Renal cortical epithelial cell (primary cell): ENCODE measurements around the gene FDX1. TPM values are rescaled to one million over a fixed set of nuclear protein-coding genes. Genes with fewer than 3 reads are reported as not detected.
"Not testable (repeated sequence)": the region's sequence is repeated elsewhere in the genome, so short reads cannot be mapped to it uniquely, and the experiment has no call there.

Source experiments
- DNase-seq: peaks from one replicate; pipeline ENCODE4 v3.0.0-alpha.2; 2011; ENCODE audit warnings: low read depth
- total RNA-seq: library from RNA; depleted of rRNA; stranded (reverse); fragments of >200 nt; gene quantifications from 2 replicates; pipeline ENCODE4 v1.2.3, GENCODE V29; 2014

The FDX1 gene
- total RNA-seq, result 13.6 and 17.5 TPM in 2 replicates

DNA sequence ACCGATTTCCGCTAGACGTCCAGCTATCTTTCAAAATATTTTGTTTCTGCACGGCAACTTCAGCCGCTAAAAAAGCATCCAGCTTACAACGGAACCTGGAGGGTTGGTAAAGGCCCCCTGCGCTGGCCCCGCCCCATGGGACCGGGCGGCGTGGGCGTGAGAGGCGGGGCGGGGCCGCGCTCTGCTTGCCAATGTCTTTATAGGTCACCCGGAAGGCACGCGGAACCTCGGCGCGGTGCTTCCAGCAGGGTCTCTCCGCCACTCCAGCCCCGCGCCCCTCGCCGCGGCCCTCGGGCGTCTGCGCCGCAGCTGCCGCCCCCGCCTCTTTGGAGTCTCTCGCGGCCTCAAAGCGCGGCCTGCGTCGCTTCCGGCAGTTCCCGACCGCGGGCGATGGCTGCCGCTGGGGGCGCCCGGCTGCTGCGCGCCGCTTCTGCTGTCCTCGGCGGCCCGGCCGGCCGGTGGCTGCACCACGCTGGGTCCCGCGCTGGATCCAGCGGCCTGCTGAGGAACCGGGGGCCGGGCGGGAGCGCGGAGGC, at the start of gene FDX1:
Gene FDX1 (plus strand): TSS at position 218 of the 536 bp plus-strand sequence. CDS start 173 bp downstream, at position 391.
- peak; percentile 51 for DNase-seq

DNA sequence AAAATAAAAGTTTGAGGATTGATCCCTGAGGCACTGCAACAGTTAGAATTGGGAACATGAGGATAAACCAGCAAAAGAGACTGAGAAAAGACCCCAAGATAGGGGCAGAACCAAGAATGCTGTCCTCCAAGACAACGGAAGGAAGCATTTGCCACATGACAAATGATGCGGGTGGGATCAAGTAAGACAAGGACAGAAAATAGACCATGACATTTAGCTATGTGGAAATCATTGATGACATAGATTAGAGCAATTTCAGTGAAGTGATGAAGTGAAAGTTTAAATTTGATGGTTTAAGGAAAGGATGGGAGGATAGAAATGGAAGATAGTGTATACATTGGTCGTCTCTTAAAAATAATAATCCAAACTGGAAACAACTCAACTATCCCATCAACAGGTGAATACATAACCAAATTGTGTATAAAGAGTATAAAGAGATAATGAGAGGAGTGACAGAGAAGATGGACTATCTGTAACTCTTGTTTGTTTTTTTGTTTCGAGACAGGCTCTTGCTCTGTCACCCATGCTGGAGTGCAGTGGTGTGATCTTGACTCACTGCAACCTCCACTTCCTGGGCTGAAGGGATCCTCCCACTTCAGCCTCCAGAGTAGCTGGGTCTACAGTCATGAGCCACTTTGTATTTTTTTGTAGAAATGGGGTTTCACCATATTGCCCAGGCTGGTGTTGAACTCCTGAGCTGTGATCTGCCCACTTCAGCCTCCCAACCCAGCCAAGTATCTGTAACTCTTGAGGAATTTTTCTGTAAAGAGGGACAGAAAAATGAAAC, 48.7 kb upstream of the FDX1 start:
- DNase-seq, result no peak

DNA sequence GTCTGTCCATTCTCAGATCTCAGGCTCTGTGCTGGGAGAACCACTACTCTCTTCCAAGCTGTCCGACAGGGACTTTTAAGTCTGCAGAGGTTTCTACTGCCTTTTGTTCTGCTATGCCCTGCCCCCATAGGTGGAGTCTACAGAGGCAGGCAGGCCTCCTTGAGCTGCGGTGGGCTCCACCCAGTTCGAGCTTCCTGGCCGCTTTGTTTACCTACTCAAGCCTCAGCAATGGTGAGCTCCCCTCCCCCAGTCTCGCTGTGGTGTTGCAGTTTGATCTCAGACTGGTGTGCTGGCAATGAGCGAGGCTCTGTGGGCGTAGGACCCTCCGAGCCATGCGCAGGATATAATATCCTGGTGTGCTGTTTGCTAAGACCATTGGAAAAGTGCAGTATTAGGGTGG, 41.5 kb upstream of the FDX1 start:
- DNase-seq, result not testable (repeated sequence)

- DNase-seq, result no peak
These were observed 39.8 kb upstream of the FDX1 start for GRCh38 chr11:110389965-110390364.

- no peak for DNase-seq
These were observed 37.7 kb upstream of the FDX1 start for GRCh38 chr11:110392056-110392455.

GRCh38 chr11:110397668-110398286, 32.0 kb upstream of the FDX1 start:
- not testable (repeated sequence) for DNase-seq

GRCh38 chr11:110403585-110403984, 26.2 kb upstream of the FDX1 start:
- DNase-seq, result not testable (repeated sequence)

- DNase-seq, result not testable (repeated sequence)
These were observed 24.1 kb upstream of the FDX1 start for GRCh38 chr11:110405636-110406035.

- DNase-seq, result no peak
These were observed 22.4 kb upstream of the FDX1 start for GRCh38 chr11:110407315-110407714.

- peak; percentile 72 for DNase-seq
These were observed 20.6 kb upstream of the FDX1 start for GRCh38 chr11:110409174-110409573.

DNA sequence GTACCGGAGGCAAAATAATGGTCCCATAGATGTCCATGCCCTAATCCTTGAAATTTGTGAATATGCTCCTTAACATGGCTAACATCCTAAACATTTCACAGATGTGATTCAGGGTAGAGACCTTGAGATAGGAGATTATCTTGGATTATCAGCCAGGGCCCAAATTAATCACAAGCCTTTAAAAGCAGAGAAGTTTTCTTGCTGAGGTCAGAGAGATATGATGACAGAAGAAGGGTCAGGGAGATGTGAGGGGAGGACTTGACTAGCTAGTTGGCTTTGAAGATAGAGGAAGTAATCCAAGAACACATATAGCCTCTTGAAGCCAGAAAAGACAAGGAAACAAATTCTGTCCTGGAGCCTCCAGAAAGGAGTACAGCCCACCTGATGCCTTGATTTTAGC, 19.1 kb upstream of the FDX1 start:
- DNase-seq, result no peak

DNA sequence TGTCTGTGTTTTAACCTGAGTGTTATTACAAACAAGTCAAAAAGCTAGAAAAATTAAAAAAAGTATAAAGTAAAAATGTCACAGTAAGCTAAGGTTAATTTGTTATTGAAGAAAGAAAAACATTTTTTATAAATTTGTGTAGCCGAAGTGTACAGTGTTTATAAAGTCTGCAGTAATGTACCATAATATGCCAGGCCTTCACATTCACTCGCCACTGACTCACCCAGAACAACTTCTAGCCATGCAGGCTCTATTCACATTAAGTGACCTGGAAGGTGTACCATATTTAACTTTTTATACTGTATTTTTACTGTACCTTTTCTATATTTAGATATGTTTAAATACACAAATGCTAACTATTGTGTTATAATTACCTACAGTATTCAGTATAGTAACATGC, 14.7 kb upstream of the FDX1 start:
- no peak for DNase-seq

DNA sequence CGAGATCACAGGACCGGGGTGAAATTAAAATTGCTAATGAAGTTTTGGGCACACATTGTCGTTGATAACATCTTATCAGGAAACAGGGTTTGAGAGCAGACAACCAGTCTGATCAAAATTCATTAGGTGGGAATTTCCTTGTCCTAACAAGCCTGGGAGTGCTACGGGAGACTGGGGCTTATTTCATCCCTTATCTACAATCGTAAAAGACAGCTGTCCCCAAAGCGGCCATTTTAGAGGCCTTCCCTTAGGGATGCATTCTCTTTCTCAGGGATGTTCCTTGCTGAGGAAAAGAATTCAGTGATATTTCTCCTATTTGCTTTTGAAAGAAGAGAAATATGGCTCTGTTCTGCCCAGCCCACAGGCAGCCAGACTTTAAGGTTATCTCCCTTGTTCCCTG, 8.1 kb upstream of the FDX1 start:
- DNase-seq, result not testable (repeated sequence)

GRCh38 chr11:110422306-110422905, 7.3 kb upstream of the FDX1 start:
- no peak for DNase-seq

GRCh38 chr11:110424775-110425444, 4.8 kb upstream of the FDX1 start:
- no peak for DNase-seq

- no peak for DNase-seq
These were observed 3.8 kb upstream of the FDX1 start for GRCh38 chr11:110425751-110426545.

- DNase-seq, result no peak
These were observed 1.7 kb upstream of the FDX1 start for GRCh38 chr11:110428040-110428439.

- no peak for DNase-seq
These were observed 605 bp upstream of the FDX1 start for GRCh38 chr11:110428956-110429730.

GRCh38 chr11:110430267-110431050, 711 bp downstream of the FDX1 start:
- peak; percentile 33 for DNase-seq
